Measurements from ENCODE around the gene MACF1.

GRCh38 chr1:39522661-39523567 lies 318.4 kb downstream of the MACF1 start:
- TF ChIP-seq CTCF (IDR thresholded peaks at IDR 0.05) (no peak), POLR2AphosphoS5 (IDR thresholded peaks at IDR 0.05) (no peak)
